ENCODE data around the gene WAC. TPM values are rescaled to one million over a fixed set of nuclear protein-coding genes. Genes with fewer than 3 reads are reported as not detected.
"Not testable (repeated sequence)": the region's sequence is repeated elsewhere in the genome, so short reads cannot be mapped to it uniquely, and the experiment has no call there.

WAC gene
- total RNA-seq, 2 donors from 2014 or later, result 78.3 to 135 TPM

- no peaks in the 10 kb centered on the region for H3K9me3 ChIP-seq
- H3K36me3 ChIP-seq, result no peaks in the 10 kb centered on the region
- H3K4me3 ChIP-seq, result no peak overlapping the region
- no peaks in the 10 kb centered on the region for H3K27me3 ChIP-seq
- no peak overlapping the region for H3K27ac ChIP-seq
- no peak for DNase-seq
- H3K4me1 ChIP-seq, result no peaks in the 10 kb centered on the region
- intact Hi-C loops (cut with DNase I), result no loop called here
- no peak overlapping the region for H3K9ac ChIP-seq (ENCODE audit: low read depth in 2 of 2, low read length in 2 of 2)
- TF ChIP-seq CTCF (IDR thresholded peaks at IDR 0.05), result no peak
These were observed 37.8 kb upstream of the WAC start for GRCh38 chr10:28495084-28495483.

GRCh38 chr10:28496017-28496416, 36.9 kb upstream of the WAC start:
- TF ChIP-seq CTCF (IDR thresholded peaks at IDR 0.05), result no peak
- Histone ChIP-seq H3K27ac (no peak overlapping the region), H3K9ac (ENCODE audit: low read depth in 2 of 2, low read length in 2 of 2) (no peak overlapping the region), H3K4me1 (no peaks in the 10 kb centered on the region), H3K9me3 (no peaks in the 10 kb centered on the region), H3K4me3 (no peak overlapping the region), H3K36me3 (no peaks in the 10 kb centered on the region), H3K27me3 (no peaks in the 10 kb centered on the region)
- no peak for DNase-seq
- intact Hi-C loops (cut with DNase I), result no loop called here

GRCh38 chr10:28496481-28496961, 36.4 kb upstream of the WAC start:
- DNase-seq, result no peak
- Histone ChIP-seq H3K4me1 (no peaks in the 10 kb centered on the region), H3K27me3 (no peaks in the 10 kb centered on the region), H3K9me3 (no peaks in the 10 kb centered on the region), H3K4me3 (no peak overlapping the region), H3K36me3 (no peaks in the 10 kb centered on the region), H3K9ac (ENCODE audit: low read depth in 2 of 2, low read length in 2 of 2) (no peak overlapping the region), H3K27ac (no peak overlapping the region)
- TF ChIP-seq CTCF (IDR thresholded peaks at IDR 0.05), result no peak
- intact Hi-C loops (cut with DNase I), result no loop called here

- H3K4me1 ChIP-seq, result no peaks in the 10 kb centered on the region
- no peak overlapping the region for H3K9ac ChIP-seq (ENCODE audit: low read depth in 2 of 2, low read length in 2 of 2)
- H3K4me3 ChIP-seq, result no peak overlapping the region
- no peak for TF ChIP-seq CTCF (IDR thresholded peaks at IDR 0.05)
- no peaks in the 10 kb centered on the region for H3K27me3 ChIP-seq
- H3K27ac ChIP-seq, result no peak overlapping the region
- H3K9me3 ChIP-seq, result no peaks in the 10 kb centered on the region
- H3K36me3 ChIP-seq, result no peaks in the 10 kb centered on the region
- DNase-seq, result no peak
- intact Hi-C loops (cut with DNase I), result no loop called here
These were observed 35.4 kb upstream of the WAC start for GRCh38 chr10:28497313-28498126.

- DNase-seq; H3K27ac ChIP-seq; intact Hi-C loops (cut with DNase I): not testable (repeated sequence)
These were observed 32.7 kb upstream of the WAC start for GRCh38 chr10:28500203-28500602.

GRCh38 chr10:28503114-28503513, 29.8 kb upstream of the WAC start:
- H3K27me3 ChIP-seq, result no peaks in the 10 kb centered on the region
- intact Hi-C loops (cut with DNase I), result no loop called here
- DNase-seq, result peak; percentile 83
- H3K9ac ChIP-seq (ENCODE audit: low read depth in 2 of 2, low read length in 2 of 2), result no peak overlapping the region
- H3K4me1 ChIP-seq, result no peaks in the 10 kb centered on the region
- H3K36me3 ChIP-seq, result no peaks in the 10 kb centered on the region
- H3K9me3 ChIP-seq, result no peaks in the 10 kb centered on the region
- no peak for TF ChIP-seq CTCF (IDR thresholded peaks at IDR 0.05)
- H3K27ac ChIP-seq, result no peak overlapping the region
- H3K4me3 ChIP-seq, result no peak overlapping the region

More at GRCh38 chr10:28500203-28500602, 32.7 kb upstream of the WAC start:
- H3K27me3 ChIP-seq; H3K9me3 ChIP-seq; H3K36me3 ChIP-seq; H3K4me3 ChIP-seq; H3K4me1 ChIP-seq; H3K9ac ChIP-seq (ENCODE audit: low read depth in 2 of 2, low read length in 2 of 2): not testable (repeated sequence)
